ENCODE results near the gene AGAP3. TPM values are rescaled to one million over a fixed set of nuclear protein-coding genes. Genes with fewer than 3 reads are reported as not detected.

The AGAP3 gene
- polyA plus RNA-seq, 1 of the 3 experiments (the other 2 are of a cell fraction): 126 TPM

GRCh38 chr7:151078233-151079040 is 7.8 kb upstream of the AGAP3 start:
- WGBS (ENCODE audit: low lambda C conversion rate): 82% methylated on average over 20 of the region's 22 CpGs
- Histone ChIP-seq H3K9me3 (no peaks in the 10 kb centered on the region), H3K4me2 (peak overlapping the region; percentile 98), H3K4me1 (ENCODE audit: control insufficient read depth in 1 of 2, insufficient read depth in 2 of 2, low read depth in 1 of 2, low read length in 1 of 2) (peaks cover 25 to 35% of the 10 kb centered on the region in 2 experiments), H4K20me1 (ENCODE audit: insufficient read depth) (no peaks in the 10 kb centered on the region; the same call in 1 of the 2 replicates), H3K79me2 (ENCODE audit: insufficient read depth) (peaks cover 48% of the 10 kb centered on the region), H3K27me3 (ENCODE audit: insufficient read depth) (no peaks in the 10 kb centered on the region), H3K27ac (ENCODE audit: low read depth in 2 of 2, low read length in 1 of 2) (peak overlapping the region in 1 of 2 experiments; percentile 8; a peak in 1 of 4 replicates), H3K9me2 (no peaks in the 10 kb centered on the region), H2AFZ (ENCODE audit: low read depth) (no peak overlapping the region), H3K9ac (no peak overlapping the region), H3F3A (replicated peaks; ENCODE audit: insufficient read depth) (peaks cover 31% of the 10 kb centered on the region), H3K4me3 (ENCODE audit: low read depth in 2 of 2, low read length in 1 of 2) (no peak overlapping the region), H3K36me3 (replicated peaks in 1 of 2; ENCODE audit: control insufficient read depth in 1 of 2, insufficient read depth in 2 of 2, low read length in 1 of 2) (peaks cover 18 to 67% of the 10 kb centered on the region in 2 experiments)
- DNase-seq: no peak
- ChIA-PET POLR2A (interaction anchor here (1.1 kb wide), 1 partner anchor 9 kb away, joined by 3 read pairs; no protein-coding TSS in a partner anchor), CTCF (interaction anchor here (1.2 to 21.3 kb wide), 6 partner anchors 9 to 50 kb away, joined by 3 to 474 read pairs (median 13); partner anchors contain the start of genes ABCB8, CDK5 and SLC4A2)
- TF ChIP-seq FOXJ3 (CRISPR knock-in tag; IDR thresholded peaks at IDR 0.05) (no peak), TAF1 (IDR thresholded peaks at IDR 0.05; ENCODE audit: borderline replicate concordance, low read depth, low read length) (no peak), GATA2 (CRISPR knock-in tag; IDR thresholded peaks at IDR 0.05) (no peak), MAX (IDR thresholded peaks at IDR 0.05; ENCODE audit: low read depth) (no peak), TCF12 (IDR thresholded peaks at IDR 0.05) (no peak), RAD21 (IDR thresholded peaks at IDR 0.05; ENCODE audit: low read length) (no peak), ZBTB33 (IDR thresholded peaks at IDR 0.05; ENCODE audit: borderline replicate concordance, low read depth) (no peak), MEF2A (IDR thresholded peaks at IDR 0.05; ENCODE audit: borderline replicate concordance, low read depth) (no peak), RFX5 (IDR thresholded peaks at IDR 0.05; ENCODE audit: low read length) (no peak), EP300 (IDR thresholded peaks at IDR 0.05; ENCODE audit: borderline replicate concordance in 1 of 2, low read depth in 1 of 2, low read length in 1 of 2) (no peak), SMC3 (IDR thresholded peaks at IDR 0.05; ENCODE audit: low read depth, low read length) (no peak), ELF1 (IDR thresholded peaks at IDR 0.05) (no peak), REST (IDR thresholded peaks at IDR 0.05; ENCODE audit: low read depth, low read length) (no peak), POLR2AphosphoS5 (IDR thresholded peaks at IDR 0.05; ENCODE audit: low read depth, low read length) (no peak; the same call in 1 of the 2 replicates), CHD2 (IDR thresholded peaks at IDR 0.05; ENCODE audit: low read length, partially characterized antibody) (no peak), SIN3A (IDR thresholded peaks at IDR 0.05; ENCODE audit: borderline replicate concordance, low read depth, low read length) (no peak), FOSL2 (IDR thresholded peaks at IDR 0.05; ENCODE audit: borderline replicate concordance, low read depth) (no peak), YY1 (IDR thresholded peaks at IDR 0.05; ENCODE audit: low read depth) (no peak), IRF3 (IDR thresholded peaks at IDR 0.05; ENCODE audit: low read depth, low read length) (no peak)
- TF ChIP-seq, protein P1, sequence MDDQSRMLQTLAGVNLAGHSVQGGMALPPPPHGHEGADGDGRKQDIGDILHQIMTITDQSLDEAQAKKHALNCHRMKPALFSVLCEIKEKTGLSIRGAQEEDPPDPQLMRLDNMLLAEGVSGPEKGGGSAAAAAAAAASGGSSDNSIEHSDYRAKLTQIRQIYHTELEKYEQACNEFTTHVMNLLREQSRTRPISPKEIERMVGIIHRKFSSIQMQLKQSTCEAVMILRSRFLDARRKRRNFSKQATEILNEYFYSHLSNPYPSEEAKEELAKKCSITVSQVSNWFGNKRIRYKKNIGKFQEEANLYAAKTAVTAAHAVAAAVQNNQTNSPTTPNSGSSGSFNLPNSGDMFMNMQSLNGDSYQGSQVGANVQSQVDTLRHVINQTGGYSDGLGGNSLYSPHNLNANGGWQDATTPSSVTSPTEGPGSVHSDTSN (IDR thresholded peaks at IDR 0.05): no peak

All from SK-N-SH (cell line).